NK-92 treated with Interleukin-12 subunit alpha and Interleukin-12 subunit beta, amount 100 ng/mL, for 24 hours (cell line): ENCODE data around the gene TOMM34.

ENCODE experiments used
- DNase-seq: peaks from one replicate; lab custom pipeline; 2025; lab: John Stamatoyannopoulos, UW

Gene TOMM34

GRCh38 chr20:44930517-44931168 lies 29.6 kb downstream of the TOMM34 start:
- DNase-seq: no peak

GRCh38 chr20:44928595-44928994 lies 31.6 kb downstream of the TOMM34 start:
- DNase-seq: no peak

- no peak for DNase-seq
These were observed 35.7 kb downstream of the TOMM34 start for GRCh38 chr20:44924541-44924940.

- no peak for DNase-seq
These were observed 38.8 kb downstream of the TOMM34 start for GRCh38 chr20:44921447-44921846.

GRCh38 chr20:44918761-44919160 lies 41.4 kb downstream of the TOMM34 start:
- DNase-seq: no peak

GRCh38 chr20:44918342-44918741 lies 41.9 kb downstream of the TOMM34 start:
- DNase-seq: no peak

GRCh38 chr20:44917399-44917798 lies 42.8 kb downstream of the TOMM34 start:
- no peak for DNase-seq

- DNase-seq: no peak
These were observed 43.6 kb downstream of the TOMM34 start for GRCh38 chr20:44916586-44916985.

- no peak for DNase-seq
These were observed 45.3 kb downstream of the TOMM34 start for GRCh38 chr20:44914924-44915323.

GRCh38 chr20:44912189-44912588 lies 48.0 kb downstream of the TOMM34 start:
- DNase-seq: no peak

- peak; percentile 35 for DNase-seq
These were observed 48.8 kb downstream of the TOMM34 start for GRCh38 chr20:44911264-44911921.

GRCh38 chr20:44910690-44911262 lies 49.4 kb downstream of the TOMM34 start:
- no peak for DNase-seq

GRCh38 chr20:44909872-44910689 lies 50.1 kb downstream of the TOMM34 start, which contains the start of gene PABPC1L:
TSS of gene PABPC1L (plus strand) at chr20:44910060. CDS start at chr20:44910144, 84 bp downstream.
- DNase-seq: peak; percentile 65

- no peak for DNase-seq
These were observed 51.0 kb downstream of the TOMM34 start for GRCh38 chr20:44908987-44909871.

GRCh38 chr20:44904377-44904776 lies 55.8 kb downstream of the TOMM34 start:
- no peak for DNase-seq

- no peak for DNase-seq
These were observed 58.2 kb downstream of the TOMM34 start for GRCh38 chr20:44901974-44902373.

GRCh38 chr20:44900231-44900854 lies 59.9 kb downstream of the TOMM34 start:
- DNase-seq: no peak

- no peak for DNase-seq
These were observed 63.1 kb downstream of the TOMM34 start for GRCh38 chr20:44897133-44897532.

- no peak for DNase-seq
These were observed 63.6 kb downstream of the TOMM34 start for GRCh38 chr20:44896583-44896982.

GRCh38 chr20:44894959-44895358 lies 65.2 kb downstream of the TOMM34 start:
- DNase-seq: no peak
